Ishikawa (cell line): ENCODE results near the gene LIMS2.

Source experiments
- CREB1 ChIP-seq: IDR thresholded peaks from 2 replicates; pipeline ENCODE4 v1.6.1; 2012; ENCODE audit warnings: low read depth
- EGR1 ChIP-seq: IDR thresholded peaks from 2 replicates; pipeline ENCODE4 v1.6.1; 2012
- EP300 ChIP-seq: IDR thresholded peaks from 2 replicates; pipeline ENCODE4 v1.6.1; 2012; ENCODE audit warnings: borderline replicate concordance
- NFIC ChIP-seq: IDR thresholded peaks from 2 replicates; pipeline ENCODE4 v1.6.1; 2012
- TAF1 ChIP-seq: IDR thresholded peaks from 2 replicates; pipeline ENCODE4 v1.6.1; 2012; ENCODE audit warnings: low read depth, mild to moderate bottlenecking
- YY1 ChIP-seq: IDR thresholded peaks from 2 replicates; pipeline ENCODE4 v1.6.1; 2012; ENCODE audit warnings: low read depth
- TF ChIP-seq, protein P1 (sequence below): IDR thresholded peaks from 2 replicates; pipeline ENCODE4 v1.6.1; 2012; ENCODE audit warnings: low read depth, mild to moderate bottlenecking
- TF ChIP-seq, protein P2 (sequence below): IDR thresholded peaks from 2 replicates; pipeline ENCODE4 v1.6.1; 2012

DNA sequence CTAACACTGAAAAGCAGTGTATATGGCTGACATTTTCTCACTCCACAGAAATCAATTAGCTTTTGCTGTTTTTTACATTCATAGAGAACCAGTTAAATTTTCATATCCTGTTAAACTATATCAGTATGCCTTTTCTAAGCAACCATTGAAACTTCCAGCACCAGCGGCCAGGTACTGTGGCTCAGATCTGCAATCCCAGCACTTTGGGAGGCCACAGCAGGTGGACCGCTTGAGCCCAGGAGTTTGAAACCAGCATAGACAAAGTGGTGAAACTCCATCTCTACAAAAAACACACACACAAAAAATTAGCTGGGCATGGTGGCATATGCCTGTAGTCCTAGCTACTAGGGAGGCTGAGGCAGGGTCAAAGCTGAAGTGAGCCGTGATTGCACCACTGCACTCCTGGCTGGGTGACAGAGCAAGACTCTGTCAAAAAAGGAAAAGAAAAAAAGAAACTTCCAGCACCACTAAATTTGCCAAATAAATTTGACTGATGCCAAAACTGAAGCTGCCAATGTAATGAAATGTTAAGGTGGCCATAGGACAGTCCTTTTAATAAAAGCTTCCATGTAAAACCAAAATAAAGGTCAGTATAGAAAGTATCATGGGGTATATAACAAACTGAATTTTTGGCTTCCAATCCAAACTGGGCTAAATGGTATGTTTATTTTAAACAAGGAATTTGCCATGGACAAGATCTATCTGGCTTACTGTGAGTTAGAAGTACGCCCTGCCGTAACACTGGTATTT lies 29.5 kb upstream of the LIMS2 start:
- TF ChIP-seq CREB1 = no peak
- TF ChIP-seq, protein P1, sequence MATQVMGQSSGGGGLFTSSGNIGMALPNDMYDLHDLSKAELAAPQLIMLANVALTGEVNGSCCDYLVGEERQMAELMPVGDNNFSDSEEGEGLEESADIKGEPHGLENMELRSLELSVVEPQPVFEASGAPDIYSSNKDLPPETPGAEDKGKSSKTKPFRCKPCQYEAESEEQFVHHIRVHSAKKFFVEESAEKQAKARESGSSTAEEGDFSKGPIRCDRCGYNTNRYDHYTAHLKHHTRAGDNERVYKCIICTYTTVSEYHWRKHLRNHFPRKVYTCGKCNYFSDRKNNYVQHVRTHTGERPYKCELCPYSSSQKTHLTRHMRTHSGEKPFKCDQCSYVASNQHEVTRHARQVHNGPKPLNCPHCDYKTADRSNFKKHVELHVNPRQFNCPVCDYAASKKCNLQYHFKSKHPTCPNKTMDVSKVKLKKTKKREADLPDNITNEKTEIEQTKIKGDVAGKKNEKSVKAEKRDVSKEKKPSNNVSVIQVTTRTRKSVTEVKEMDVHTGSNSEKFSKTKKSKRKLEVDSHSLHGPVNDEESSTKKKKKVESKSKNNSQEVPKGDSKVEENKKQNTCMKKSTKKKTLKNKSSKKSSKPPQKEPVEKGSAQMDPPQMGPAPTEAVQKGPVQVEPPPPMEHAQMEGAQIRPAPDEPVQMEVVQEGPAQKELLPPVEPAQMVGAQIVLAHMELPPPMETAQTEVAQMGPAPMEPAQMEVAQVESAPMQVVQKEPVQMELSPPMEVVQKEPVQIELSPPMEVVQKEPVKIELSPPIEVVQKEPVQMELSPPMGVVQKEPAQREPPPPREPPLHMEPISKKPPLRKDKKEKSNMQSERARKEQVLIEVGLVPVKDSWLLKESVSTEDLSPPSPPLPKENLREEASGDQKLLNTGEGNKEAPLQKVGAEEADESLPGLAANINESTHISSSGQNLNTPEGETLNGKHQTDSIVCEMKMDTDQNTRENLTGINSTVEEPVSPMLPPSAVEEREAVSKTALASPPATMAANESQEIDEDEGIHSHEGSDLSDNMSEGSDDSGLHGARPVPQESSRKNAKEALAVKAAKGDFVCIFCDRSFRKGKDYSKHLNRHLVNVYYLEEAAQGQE = no peak
- TF ChIP-seq TAF1 = no peak
- TF ChIP-seq YY1 = no peak
- no peak for TF ChIP-seq EP300
- no peak for TF ChIP-seq EGR1
- TF ChIP-seq NFIC = no peak
- TF ChIP-seq, protein P2, sequence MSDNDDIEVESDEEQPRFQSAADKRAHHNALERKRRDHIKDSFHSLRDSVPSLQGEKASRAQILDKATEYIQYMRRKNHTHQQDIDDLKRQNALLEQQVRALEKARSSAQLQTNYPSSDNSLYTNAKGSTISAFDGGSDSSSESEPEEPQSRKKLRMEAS = no peak
